Cortex of kidney (tissue), 1 donor: ENCODE data around the gene AURKAIP1.
"Not testable (repeated sequence)": the region's sequence is repeated elsewhere in the genome, so short reads cannot be mapped to it uniquely, and the experiment has no call there.

Experiments used
- DNase-seq: peaks from one replicate; lab custom pipeline; 2025; lab: John Stamatoyannopoulos, UW

The AURKAIP1 gene

GRCh38 chr1:1387098-1388077 is 12.4 kb upstream of the AURKAIP1 start:
- no peak for DNase-seq

DNA sequence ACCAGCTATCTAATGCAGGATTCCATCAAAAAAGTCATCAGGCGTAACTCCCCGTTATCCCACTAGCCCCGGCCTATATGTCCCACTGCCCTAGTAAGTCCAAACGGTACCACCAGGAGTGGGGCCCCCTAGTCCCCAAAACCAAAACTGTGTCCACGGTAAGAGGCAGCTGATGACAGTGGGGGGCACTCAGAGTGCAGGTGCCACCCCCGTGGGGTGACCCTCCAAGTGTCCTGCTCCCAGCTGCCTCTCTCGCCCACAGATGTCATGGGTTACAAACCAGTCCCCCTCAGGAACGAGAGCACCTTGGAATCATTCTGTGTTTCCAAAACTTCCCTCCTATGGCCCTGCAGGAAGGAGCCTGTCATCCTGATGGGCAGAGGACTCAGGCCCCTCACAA is 10.9 kb upstream of the AURKAIP1 start:
- DNase-seq = no peak

DNA sequence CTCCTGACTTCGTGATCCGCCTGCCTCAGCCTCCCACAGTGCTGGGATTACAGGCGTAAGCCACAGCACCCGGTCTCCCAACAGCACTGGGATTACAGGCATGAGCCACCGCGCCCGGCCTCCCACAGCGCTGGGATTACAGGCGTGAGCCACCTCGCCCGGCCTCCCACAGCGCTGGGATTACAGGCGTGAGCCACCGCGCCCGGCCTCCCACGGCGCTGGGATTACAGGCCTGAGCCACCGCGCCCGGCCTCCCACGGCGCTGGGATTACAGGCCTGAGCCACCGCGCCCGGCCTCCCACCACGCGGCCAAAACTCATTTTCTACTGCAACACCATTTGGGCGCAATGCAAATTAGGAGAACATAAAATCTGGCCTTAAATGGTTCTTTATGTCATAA is 10.3 kb upstream of the AURKAIP1 start:
- DNase-seq = not testable (repeated sequence)

DNA sequence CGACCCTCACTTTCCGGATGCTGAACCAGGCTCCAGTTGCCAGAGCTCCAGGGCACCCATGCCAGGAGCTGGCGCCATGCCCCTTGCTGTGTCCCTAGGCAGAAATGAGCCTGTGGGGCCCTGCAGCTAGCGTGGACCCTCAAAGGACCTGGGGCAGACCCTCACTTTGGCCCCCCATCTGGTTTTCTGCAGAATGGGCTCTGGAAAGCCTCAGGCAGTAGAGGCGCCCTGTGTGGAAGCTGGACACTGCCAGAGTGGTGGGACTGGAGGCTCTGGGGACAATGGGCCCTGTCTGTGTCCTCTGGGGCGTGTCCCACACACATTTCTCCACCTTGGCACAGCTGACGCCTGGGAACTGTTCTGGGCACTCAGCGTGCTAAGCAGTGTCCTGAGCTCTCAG is 6.3 kb upstream of the AURKAIP1 start:
- no peak for DNase-seq

GRCh38 chr1:1380860-1381259 is 5.9 kb upstream of the AURKAIP1 start:
- DNase-seq = no peak

- DNase-seq = no peak
These were observed 2.7 kb upstream of the AURKAIP1 start for GRCh38 chr1:1377540-1378205.

DNA sequence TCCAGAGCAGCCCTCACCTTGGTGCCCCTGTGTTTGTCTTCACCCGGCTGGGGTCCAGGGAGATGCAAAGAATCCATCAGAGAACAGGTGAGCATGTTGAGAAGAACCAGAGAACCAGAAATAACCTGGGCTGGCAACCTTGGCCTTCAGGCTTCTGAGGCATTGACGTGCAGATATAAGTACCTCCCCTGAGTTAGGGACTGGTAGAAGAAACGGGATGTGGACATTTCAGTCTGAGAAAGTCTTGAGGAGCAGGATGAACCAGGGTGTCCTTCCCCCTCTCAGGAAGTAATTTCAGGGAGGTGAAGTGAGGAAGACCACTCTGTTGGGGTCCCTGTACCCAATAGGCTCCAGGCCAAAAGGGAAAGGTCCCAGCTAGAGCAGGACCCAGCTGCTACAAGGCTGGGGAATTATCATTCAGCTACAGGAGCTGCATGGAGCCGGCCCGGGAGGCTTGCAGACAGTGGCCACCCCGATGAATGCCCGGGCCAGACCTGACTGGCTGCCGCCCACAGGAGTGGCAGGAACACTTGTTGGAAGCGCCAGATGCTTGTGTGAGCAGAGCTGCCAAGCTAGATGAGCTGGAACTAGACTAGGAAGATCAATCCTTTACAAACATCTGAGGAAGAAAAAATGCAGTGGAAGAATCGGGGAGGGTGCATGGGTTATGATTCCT is 1.7 kb upstream of the AURKAIP1 start:
- no peak for DNase-seq

DNA sequence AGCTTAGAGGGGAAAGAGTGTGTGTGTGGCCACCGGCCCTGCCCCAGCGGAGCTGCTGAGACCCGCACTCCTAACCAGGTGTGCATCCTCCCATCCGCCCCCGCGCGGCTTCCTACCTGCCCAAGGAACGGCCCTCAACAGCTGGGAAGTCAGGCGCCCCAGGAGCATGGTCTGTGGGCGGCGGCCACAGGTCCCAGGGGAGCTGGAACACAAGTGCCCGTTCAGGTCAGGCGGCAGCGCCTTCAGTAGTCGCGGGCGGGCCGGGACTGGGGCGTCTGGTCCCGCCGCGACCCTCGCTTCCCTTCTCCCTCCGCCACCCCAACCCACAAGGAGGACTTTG is 448 bp downstream of the AURKAIP1 start:
- DNase-seq = no peak

DNA sequence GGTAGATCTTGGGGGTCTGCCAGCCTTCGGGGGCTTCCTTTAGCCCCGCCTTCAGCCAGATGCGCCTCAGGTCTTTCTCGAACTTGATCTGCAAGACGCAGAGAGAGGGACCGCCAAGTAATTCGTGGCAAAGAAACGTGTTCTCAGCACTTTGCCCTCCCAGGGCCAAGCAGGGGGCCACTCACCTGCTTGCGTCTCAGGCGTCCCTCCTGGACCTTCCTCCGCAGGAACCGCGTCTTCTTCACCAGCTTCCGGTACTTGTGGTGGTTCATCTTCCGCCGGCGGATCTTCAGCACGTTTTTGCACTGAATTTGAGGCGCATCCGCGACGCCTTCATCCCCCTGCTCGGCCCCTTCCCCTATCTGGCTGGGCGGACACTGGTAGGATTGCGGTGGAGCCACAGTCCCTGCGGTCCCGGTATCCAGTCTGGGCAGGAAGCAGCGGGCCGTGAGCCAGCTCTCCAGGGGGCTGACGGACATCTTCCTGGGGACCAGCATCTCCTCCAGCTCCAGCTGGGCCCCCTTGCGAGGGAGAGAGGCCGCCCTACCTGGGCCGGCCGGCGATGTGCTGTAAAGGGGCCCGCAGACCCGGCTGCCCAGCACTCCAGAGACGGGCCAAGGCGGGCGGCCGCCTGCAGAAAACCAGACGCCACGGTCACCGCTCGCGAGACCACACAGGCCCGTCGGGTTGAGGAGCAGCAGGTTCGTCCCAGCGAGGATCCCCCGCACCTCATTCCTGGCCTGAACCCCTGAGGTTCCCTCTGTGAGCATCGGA is 1.0 kb downstream of the AURKAIP1 start:
- DNase-seq = no peak

DNA sequence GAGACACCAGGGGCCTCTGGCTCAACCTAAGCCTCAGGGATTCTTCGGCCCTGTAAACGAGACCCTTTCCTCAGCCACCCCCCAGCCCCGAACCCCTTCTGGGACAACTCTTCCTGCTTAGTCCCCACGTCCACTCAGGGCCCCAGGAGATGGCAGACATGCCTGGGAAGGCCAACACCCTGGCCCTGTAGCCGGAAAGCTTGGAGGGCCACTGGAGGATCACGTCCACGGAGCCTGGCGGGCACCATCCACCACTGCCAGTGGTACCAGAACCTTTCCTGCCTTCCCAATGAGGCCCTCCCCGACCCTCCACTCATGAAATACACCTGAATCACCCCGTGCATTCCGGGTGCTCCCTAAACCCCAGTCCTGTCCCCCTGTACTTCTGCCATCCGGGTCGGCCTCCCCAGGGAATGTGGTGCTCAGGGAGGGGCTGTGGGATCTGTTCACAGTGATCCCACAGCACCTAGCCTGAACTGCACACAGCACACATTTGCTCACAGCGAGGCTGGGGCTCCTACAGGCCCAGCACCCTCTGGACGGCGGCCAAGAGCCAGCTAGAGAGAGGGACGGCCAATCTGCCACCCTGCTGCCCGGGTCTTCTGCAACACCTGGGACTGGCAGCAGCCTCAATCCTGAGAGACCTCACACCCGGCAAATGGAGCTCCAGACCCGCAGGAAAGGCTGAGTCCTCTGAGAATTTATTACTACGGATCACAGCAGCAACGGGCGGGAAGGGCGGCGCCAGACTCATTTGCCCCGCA is 1.8 kb downstream of the AURKAIP1 start:
- DNase-seq = no peak

- no peak for DNase-seq
These were observed 3.0 kb downstream of the AURKAIP1 start for GRCh38 chr1:1371746-1372711.

- DNase-seq = no peak
These were observed 3.7 kb downstream of the AURKAIP1 start for GRCh38 chr1:1371364-1371745.

DNA sequence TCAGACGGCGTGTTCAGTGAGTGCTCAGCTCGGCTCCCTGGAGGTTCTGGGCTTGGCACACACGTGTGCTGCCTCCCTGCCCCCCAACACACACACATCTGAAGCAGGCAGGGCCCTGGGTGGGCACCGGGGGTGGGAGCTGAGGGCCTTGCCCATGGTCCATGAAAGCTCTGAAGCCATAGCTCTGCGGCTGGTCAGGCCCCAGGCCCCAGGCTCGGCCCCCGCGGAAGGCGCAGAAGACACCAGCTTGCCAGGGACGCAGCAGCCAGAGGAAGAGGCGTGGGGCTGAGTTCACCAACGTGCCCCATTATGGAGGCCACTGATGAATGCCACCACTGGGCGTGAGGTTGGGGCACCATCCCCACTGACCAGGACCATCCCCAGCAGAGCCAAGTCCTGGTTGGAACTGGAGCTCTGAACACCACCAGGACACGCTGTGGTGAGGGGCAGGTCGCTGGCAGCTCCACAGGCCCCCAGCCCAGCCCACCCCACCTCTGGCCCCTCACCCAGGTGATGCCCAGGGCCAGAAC is 4.2 kb downstream of the AURKAIP1 start:
- DNase-seq = no peak

DNA sequence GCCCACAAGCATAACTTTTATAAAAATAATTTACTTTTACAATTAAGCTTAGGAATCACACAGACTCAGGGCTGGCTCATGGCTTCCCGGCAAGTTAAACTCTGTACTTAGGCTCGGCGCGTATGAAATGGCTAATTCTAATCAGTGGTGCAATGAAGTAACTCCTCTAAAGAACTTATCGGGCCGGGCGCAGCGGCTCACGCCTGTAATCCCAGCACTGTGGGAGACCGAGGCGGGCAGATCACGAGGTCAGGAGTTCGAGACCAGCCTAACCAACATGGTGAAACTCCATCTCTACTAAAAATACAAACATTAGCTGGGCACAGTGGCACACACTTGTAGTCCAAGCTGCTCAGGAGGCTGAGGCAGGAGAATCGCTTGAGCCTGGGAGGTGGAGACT is 4.9 kb downstream of the AURKAIP1 start:
- DNase-seq = not testable (repeated sequence)

GRCh38 chr1:1367315-1367714 is 7.7 kb downstream of the AURKAIP1 start:
- no peak for DNase-seq

DNA sequence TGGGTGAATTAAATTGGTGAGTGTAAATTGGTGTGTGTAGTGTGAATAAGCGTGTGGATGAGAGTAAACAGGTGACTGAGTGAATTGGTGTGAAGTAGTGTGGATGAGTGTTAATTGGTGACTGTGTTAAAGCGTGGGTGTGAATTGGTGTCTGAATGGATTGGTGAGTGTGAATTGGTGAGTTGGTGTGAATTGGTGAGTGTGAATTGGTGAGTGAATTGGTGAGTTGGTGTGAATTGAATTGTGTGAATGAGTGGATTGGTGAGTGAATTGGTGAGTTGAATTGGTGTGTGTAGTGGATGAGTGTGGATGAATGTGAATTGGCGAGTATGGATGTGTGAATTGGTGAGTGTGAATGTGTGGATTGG is 8.3 kb downstream of the AURKAIP1 start:
- DNase-seq = no peak

DNA sequence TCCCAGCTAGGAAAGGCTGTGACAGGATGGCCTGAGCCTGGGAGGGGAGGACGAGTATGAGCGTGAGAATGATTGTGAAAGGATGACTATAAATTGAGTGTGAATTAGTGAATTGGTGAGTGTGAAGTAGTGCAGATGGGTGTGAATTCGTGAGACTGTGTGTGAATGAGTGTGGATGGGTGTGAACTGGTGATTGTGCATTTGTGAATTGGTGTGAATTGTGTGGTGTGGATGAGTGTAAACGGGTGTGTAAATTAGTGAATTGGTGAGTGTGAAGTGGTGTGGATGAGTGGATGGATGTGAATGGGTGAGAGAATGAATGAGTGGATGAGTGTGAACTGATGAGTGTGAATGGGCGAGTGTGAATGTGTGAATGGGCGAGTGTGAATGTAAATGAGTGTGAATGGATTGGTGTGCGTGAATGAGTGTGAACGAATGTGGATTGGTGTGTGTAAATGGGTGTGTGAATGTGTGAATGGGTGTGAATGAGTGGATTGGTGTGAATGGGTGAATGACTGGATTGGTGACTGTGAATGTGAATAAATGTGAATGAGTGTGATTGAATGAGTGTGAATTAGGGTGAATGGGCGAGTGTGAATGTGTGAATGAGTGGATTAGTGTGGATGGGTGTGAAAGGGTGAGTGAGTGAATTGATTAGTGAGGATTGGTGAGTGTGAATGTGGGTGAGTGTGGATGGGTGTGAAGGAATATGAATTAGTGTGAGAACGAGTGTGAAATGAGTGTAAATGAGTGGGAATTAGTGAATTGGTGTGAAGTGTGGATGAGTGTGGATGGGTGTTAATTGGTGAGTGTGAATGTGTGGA is 8.9 kb downstream of the AURKAIP1 start:
- DNase-seq = no peak

DNA sequence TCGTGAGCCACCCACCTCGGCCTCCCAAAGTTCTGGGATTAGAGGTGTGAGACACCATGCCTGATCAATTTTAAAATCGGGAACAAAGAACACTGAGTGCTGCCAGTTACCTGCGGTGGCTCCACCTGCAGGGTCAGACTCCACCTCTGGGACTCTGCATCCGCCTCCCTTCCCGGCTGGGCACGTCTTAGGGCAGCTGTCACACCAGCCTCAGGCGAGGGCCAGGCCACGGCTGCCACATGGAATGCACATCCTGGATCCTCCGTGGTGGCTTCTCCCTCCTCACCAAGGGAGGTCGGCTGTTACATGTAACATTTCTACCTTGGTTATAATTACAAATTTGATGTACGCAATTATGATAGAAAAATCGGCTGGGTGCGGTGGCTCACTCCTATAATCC is 10.7 kb downstream of the AURKAIP1 start:
- DNase-seq = no peak

DNA sequence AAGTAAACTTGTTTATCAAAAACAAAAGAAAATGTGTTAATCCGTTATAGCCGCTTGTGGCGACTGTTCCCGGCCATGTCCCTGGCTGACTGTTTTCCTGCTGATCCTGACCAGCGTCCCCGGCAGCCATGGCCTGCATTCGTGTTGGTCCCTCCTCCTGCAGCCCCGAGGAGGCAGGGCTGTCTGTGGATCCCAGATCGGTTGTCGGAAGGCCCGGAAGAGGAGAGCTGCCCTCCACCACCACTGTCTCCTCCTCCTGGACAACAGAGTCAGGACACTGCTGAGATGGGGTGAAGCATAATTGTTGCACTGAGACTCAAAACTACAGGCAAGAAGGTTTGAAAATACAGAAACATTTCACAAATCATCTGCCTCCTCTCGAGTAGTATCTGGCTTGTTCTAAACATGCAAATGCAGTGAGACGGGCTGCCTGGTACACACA is 13.0 kb downstream of the AURKAIP1 start:
- DNase-seq = no peak
